ENCODE data around the gene RREB1.

Gene RREB1

GRCh38 chr6:7101290-7101689 lies 6.5 kb upstream of the RREB1 start:
- TF ChIP-seq CTCF (IDR thresholded peaks at IDR 0.05): no peak

GRCh38 chr6:7104752-7105151 lies 3.0 kb upstream of the RREB1 start:
- TF ChIP-seq CTCF (IDR thresholded peaks at IDR 0.05): no peak

GRCh38 chr6:7106215-7106751 lies 1.5 kb upstream of the RREB1 start:
- TF ChIP-seq CTCF (IDR thresholded peaks at IDR 0.05): no peak

- no peak for TF ChIP-seq CTCF (IDR thresholded peaks at IDR 0.05)
Measured at GRCh38 chr6:7106752-7107577, 796 bp upstream of the RREB1 start.

- TF ChIP-seq CTCF (IDR thresholded peaks at IDR 0.05): no peak
Measured at GRCh38 chr6:7108196-7108963, 619 bp downstream of the RREB1 start.

GRCh38 chr6:7108964-7109836 lies 1.4 kb downstream of the RREB1 start:
- TF ChIP-seq CTCF (IDR thresholded peaks at IDR 0.05): no peak

Measured in LNCAP (cell line).